ENCODE measurements around the gene TMTC3. TPM values are rescaled to one million over a fixed set of nuclear protein-coding genes. Genes with fewer than 3 reads are reported as not detected.
"Not testable (repeated sequence)": the region's sequence is repeated elsewhere in the genome, so short reads cannot be mapped to it uniquely, and the experiment has no call there.

TMTC3 gene
- 20.6 and 21.6 TPM in 2 replicates for total RNA-seq (2014; rRNA removed; shearing (Covaris generic))

- DNase-seq (ENCODE audit: low read depth), result peak; percentile 100
These were observed at the start of gene TMTC3, which contains the start of gene CEP290 for GRCh38 chr12:88141774-88142609. TMTC3 (plus strand) TSS chr12:88142307; CDS start chr12:88148316, 6,009 bp downstream. CEP290 (minus strand) TSS chr12:88142088; CDS start chr12:88141307, 781 bp downstream.

- no peak for DNase-seq (ENCODE audit: low read depth)
These were observed 49.3 kb upstream of the TMTC3 start for GRCh38 chr12:88092771-88093170.

GRCh38 chr12:88093573-88093972 lies 48.5 kb upstream of the TMTC3 start:
- DNase-seq (ENCODE audit: low read depth), result no peak

DNA sequence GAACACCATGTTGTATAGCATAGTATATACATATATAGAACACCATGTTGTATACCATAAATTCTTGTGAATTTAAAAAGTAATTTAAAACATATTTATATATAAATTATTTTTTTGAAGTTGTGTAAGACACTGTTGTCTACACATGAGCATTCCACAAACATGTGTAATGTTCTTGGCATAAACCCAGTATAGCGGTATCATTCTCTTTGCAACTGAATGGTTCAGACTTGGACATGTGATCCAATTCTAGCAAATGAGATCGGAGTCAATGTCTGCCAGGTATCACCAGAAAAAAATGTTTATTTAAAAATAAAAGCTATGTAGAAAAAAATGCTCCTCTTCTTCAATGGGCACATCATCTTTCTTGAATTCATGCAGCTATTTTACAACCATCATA lies 34.1 kb upstream of the TMTC3 start:
- DNase-seq (ENCODE audit: low read depth), result peak; percentile 11

DNA sequence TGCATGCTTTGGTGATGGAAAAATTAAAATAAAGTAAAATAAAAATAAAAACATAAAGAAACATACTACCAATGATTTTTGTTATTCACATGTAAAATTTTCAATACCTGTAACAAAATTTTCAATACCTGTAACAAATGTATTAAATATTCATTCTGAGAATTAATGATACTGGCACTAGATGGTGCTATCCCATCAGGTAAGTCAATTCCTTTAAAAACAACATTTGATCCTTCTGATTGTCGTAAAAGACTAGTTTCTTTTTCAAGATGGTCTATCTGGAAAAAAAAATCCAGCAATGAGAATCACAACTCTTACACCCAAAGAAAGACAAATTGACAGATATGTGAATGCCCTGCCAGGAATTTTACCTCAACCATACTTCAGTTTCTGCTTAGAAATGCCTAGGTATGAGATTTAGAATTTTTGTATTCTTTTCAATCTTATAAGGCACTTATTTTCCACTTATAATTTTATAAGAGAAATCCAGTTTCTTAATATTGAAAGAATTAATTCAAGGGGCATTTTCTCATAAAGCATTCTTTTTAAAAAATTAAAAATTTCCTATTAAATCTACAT lies 30.9 kb upstream of the TMTC3 start:
- peak; percentile 58 for DNase-seq (ENCODE audit: low read depth)

DNA sequence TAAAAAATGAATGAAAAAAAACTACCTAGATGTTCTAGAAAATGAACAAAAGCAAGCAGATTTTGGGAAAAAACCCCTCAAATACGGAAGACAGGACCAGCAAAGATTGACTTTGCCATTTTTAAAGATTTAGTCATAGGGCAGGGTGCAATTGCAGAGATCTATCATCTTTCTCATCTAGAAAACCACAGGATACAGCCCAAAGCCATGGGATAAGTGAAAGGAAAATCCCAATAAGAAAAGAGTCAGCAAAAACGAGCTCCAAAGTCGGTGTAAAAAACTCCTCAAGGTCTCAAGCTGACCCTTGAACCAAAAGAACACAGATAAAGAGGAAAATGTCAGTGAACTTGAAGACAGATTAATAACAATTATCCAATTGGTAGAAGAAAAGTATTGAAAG lies 28.2 kb upstream of the TMTC3 start:
- DNase-seq (ENCODE audit: low read depth), result peak; percentile 61

- DNase-seq (ENCODE audit: low read depth), result no peak
These were observed 19.4 kb upstream of the TMTC3 start for GRCh38 chr12:88122666-88123065.

DNA sequence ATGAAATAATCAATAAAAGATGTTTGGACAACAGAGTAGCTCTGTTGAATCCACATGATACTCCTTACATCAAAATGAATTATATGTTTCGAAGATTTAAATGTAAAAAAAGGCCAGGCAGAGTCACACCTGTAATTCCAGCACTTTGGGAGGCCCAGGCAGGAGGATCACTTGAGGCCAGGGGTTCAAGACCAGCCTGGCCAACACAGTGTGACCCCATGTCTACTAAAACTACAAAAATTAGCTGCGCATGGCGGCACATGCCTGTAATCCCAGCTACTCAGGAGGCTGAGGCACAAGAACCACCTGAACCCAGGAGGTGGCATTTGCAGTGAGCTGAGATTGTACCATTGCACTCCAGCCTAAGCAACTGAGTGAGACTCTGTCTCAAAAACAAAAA lies 15.0 kb upstream of the TMTC3 start:
- no peak for DNase-seq (ENCODE audit: low read depth)

GRCh38 chr12:88127855-88128254 lies 14.3 kb upstream of the TMTC3 start:
- no peak for DNase-seq (ENCODE audit: low read depth)

- no peak for DNase-seq (ENCODE audit: low read depth)
These were observed 9.7 kb upstream of the TMTC3 start for GRCh38 chr12:88132392-88132791.

DNA sequence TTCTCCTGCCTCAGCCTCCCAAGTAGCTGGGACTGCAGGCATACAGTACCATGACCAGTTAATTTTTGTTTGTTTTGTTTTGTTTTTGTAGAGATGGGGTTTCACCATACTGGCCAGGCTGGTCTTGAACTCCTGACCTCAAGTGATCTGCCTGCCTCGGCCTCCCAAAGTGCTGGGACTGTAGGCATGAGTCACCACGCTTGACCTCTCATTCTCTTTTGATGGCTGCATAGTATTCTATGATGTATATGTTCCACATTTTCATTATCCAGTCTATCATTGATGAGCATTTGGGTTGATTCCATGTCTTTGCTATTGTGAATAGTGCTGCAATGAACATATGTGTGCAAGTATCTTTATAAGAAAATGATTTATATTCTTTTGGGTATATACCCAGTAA lies 8.9 kb upstream of the TMTC3 start:
- DNase-seq (ENCODE audit: low read depth), result not testable (repeated sequence)

- DNase-seq (ENCODE audit: low read depth), result not testable (repeated sequence)
These were observed 2.4 kb upstream of the TMTC3 start for GRCh38 chr12:88139711-88140110.

GRCh38 chr12:88141425-88141773 lies 708 bp upstream of the TMTC3 start:
- DNase-seq (ENCODE audit: low read depth), result no peak

DNA sequence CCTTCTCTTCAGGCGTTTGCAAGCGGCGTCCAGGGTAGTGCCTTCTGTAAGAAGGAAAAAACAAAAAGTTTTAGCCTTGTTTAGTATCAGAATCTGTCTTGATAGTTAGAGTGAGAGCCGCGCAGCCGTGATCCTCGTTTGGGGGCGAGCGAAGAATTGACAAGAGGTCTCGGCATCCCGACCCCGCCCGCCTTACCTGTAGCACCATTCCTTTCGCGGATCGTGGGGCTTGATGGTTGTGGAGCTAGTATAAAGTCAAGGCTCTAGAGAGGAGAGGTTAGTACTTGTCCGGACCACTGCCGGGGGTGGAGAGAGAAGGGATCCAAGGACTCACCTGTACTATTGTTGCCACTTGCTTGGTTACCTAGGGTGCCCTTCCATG lies 494 bp downstream of the TMTC3 start:
- DNase-seq (ENCODE audit: low read depth), result no peak

- no peak for DNase-seq (ENCODE audit: low read depth)
These were observed 1.9 kb downstream of the TMTC3 start for GRCh38 chr12:88144037-88144436.

GRCh38 chr12:88144546-88145468 lies 2.7 kb downstream of the TMTC3 start:
- DNase-seq (ENCODE audit: low read depth), result no peak

GRCh38 chr12:88145567-88146505 lies 3.7 kb downstream of the TMTC3 start:
- DNase-seq (ENCODE audit: low read depth), result no peak

DNA sequence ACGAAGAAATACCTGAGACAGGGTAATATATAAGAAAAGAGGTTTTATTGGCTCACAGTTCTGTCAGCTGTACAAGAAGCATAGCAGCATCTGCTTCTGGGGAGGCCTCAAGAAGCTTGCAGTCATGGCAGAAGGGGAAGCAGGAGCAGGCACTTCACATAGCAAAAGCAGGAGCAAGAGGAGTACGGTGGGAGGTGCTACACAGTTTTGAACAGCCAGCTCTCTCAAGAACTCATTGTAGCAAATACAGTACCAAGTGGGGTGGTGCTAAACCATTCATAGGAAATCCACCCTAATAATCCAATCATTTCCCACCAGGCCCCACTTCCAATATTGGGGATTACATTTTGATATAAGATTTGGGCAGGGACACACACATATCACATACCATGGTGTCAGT lies 8.0 kb downstream of the TMTC3 start:
- DNase-seq (ENCODE audit: low read depth), result no peak

GRCh38 chr12:88153959-88154358 lies 11.9 kb downstream of the TMTC3 start:
- DNase-seq (ENCODE audit: low read depth), result peak; percentile 48

GRCh38 chr12:88156075-88156654 lies 14.1 kb downstream of the TMTC3 start:
- no peak for DNase-seq (ENCODE audit: low read depth)

DNA sequence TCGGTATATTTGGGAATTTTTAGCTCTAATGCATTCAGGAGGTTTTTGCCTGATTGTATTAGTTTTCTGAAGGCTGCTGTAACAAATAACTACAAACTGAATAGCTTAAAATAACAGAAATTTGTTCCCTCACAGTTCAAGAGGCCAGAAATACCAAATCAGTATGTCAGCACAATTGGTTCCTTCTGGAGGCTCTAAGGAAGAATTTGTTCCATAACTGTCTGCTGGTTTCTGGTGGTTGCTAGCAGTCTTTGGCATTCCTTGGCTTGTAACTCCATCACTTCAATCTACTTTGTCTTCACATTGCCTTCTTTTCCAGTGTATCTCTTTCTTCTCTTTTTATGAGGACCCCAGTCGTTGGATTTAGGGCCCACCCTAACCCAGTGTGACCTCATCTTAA lies 21.3 kb downstream of the TMTC3 start:
- no peak for DNase-seq (ENCODE audit: low read depth)

Measured in M059J (cell line).